Measurements from ENCODE around the gene GAPT.

DNA sequence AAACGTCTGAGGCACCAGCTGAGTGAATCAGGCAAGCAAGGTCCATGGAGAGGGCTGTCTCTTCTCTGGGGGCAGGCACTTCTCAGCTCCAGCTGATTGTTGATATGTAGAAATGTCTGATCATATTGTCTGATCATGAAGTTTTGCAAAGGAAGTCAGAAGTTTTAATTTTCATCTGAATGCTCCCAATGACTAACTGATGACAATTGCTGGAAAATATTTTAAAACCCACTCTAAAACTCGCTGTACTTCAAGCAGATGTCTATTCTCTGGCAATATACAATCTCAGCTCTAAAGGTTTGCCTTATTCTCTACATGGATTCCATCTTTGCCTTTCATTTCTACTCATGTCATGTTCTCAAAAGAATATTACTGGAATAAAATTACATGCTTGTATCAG is 44.0 kb upstream of the GAPT start:
- TF ChIP-seq, protein P1, sequence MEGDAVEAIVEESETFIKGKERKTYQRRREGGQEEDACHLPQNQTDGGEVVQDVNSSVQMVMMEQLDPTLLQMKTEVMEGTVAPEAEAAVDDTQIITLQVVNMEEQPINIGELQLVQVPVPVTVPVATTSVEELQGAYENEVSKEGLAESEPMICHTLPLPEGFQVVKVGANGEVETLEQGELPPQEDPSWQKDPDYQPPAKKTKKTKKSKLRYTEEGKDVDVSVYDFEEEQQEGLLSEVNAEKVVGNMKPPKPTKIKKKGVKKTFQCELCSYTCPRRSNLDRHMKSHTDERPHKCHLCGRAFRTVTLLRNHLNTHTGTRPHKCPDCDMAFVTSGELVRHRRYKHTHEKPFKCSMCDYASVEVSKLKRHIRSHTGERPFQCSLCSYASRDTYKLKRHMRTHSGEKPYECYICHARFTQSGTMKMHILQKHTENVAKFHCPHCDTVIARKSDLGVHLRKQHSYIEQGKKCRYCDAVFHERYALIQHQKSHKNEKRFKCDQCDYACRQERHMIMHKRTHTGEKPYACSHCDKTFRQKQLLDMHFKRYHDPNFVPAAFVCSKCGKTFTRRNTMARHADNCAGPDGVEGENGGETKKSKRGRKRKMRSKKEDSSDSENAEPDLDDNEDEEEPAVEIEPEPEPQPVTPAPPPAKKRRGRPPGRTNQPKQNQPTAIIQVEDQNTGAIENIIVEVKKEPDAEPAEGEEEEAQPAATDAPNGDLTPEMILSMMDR (conservative IDR thresholded peaks at IDR 0.05): no peak
- TF ChIP-seq ZFX (IDR thresholded peaks at IDR 0.05): no peak
